CD4-positive, alpha-beta T cell treated with Interleukin-17A for 4 hours (primary cell): ENCODE measurements around the gene FOXD1.
"Not testable (repeated sequence)": the region's sequence is repeated elsewhere in the genome, so short reads cannot be mapped to it uniquely, and the experiment has no call there.

Experiments
- DNase-seq: peaks from one replicate; pipeline ENCODE4 v3.0.0-alpha.2; 2020; ENCODE audit warnings: mixed read lengths

Gene FOXD1

GRCh38 chr5:73460133-73460532, 11.6 kb upstream of the FOXD1 start:
- DNase-seq = no peak

GRCh38 chr5:73459366-73459765, 10.8 kb upstream of the FOXD1 start:
- no peak for DNase-seq

GRCh38 chr5:73456462-73456861, 7.9 kb upstream of the FOXD1 start:
- not testable (repeated sequence) for DNase-seq

GRCh38 chr5:73454379-73455036, 5.9 kb upstream of the FOXD1 start:
- DNase-seq = peak; percentile 41

GRCh38 chr5:73452215-73452614, 3.6 kb upstream of the FOXD1 start:
- no peak for DNase-seq

GRCh38 chr5:73451224-73452130, 2.9 kb upstream of the FOXD1 start:
- DNase-seq = peak; percentile 77

- no peak for DNase-seq
These were observed 2.2 kb upstream of the FOXD1 start for GRCh38 chr5:73450672-73451223.

- DNase-seq = no peak
These were observed 1.6 kb upstream of the FOXD1 start for GRCh38 chr5:73450137-73450536.

- DNase-seq = peak; percentile 47
These were observed 781 bp downstream of the FOXD1 start for GRCh38 chr5:73447530-73448462.

- no peak for DNase-seq
These were observed 1.7 kb downstream of the FOXD1 start for GRCh38 chr5:73446631-73447529.

GRCh38 chr5:73445665-73446630, 2.6 kb downstream of the FOXD1 start:
- no peak for DNase-seq

- DNase-seq = no peak
These were observed 3.8 kb downstream of the FOXD1 start for GRCh38 chr5:73444499-73445438.

- DNase-seq = no peak
These were observed 4.6 kb downstream of the FOXD1 start for GRCh38 chr5:73443829-73444498.

- DNase-seq = no peak
These were observed 5.5 kb downstream of the FOXD1 start for GRCh38 chr5:73442996-73443627.

GRCh38 chr5:73442231-73442811, 6.3 kb downstream of the FOXD1 start:
- DNase-seq = no peak

- no peak for DNase-seq
These were observed 7.2 kb downstream of the FOXD1 start for GRCh38 chr5:73441378-73441777.

GRCh38 chr5:73440262-73440661, 8.3 kb downstream of the FOXD1 start:
- DNase-seq = no peak
